GM12878 (cell line): Measurements from ENCODE around the gene LYPD6. TPM values are rescaled to one million over a fixed set of nuclear protein-coding genes. Genes with fewer than 3 reads are reported as not detected.

Experiments used
- ATAC-seq: fragments of 200-7000 bp; cut with Tn5 transposase; 3 replicates; pipeline ENCODE4 v1.9.1; 2020; ENCODE audit warnings: mild to moderate bottlenecking, moderate library complexity
- BruUV-seq: library from RNA; stranded (reverse); fragments of 400-500 nt; replicated peaks from 2 replicates; lab custom pipeline; 2021; lab: Mats Ljungman, UMichigan
- CTCF ChIA-PET: fragments of 300-600 bp; sonication (Branson Sonifier 250); formaldehyde crosslinking; extraction: SDS; loops from one replicate; lab custom pipeline; 2021; ENCODE audit warnings: inconsistent platforms; lab: Yijun Ruan, JAX
- POLR2A ChIA-PET: fragments of 350-600 bp; formaldehyde crosslinking; extraction: SDS; loops from one replicate; lab custom pipeline; 2021; ENCODE audit warnings: inconsistent platforms; lab: Charles Lee
- RAD21 ChIA-PET: fragments of 300-600 bp; sonication (Branson Sonifier 250); formaldehyde crosslinking; loops from one replicate; lab custom pipeline; 2023; ENCODE audit warnings: antibody characterized with exemption; ENCODE audit not compliant: unreplicated experiment; lab: Charles Lee
- SMC1A ChIA-PET: fragments of 300-600 bp; sonication (Branson Sonifier 250); formaldehyde crosslinking; loops from one replicate; lab custom pipeline; 2023; ENCODE audit not compliant: unreplicated experiment, uncharacterized antibody; lab: Charles Lee
- DNase-seq: peaks from one replicate; pipeline ENCODE4 v3.0.0-alpha.2; 2011; ENCODE audit warnings: low read depth, low spot score
- FAIRE-seq: peaks from 3 replicates; lab custom pipeline; 2011; peaks lifted over from hg19 to GRCh38; lab: Jason Lieb, UNC
- H2AFZ ChIP-seq: 2 replicates; pipeline ENCODE4 v1.6.0; 2011; ENCODE audit warnings: low read depth, low read length, control low read depth; ENCODE audit not compliant: control insufficient read depth
- H3K27ac ChIP-seq: 2 replicates; pipeline ENCODE4 v1.5.1; 2011; ENCODE audit warnings: control low read depth; ENCODE audit not compliant: control insufficient read depth, insufficient read depth
- H3K27me3 ChIP-seq, 2 experiments: replicated peaks in 1 of 2; 2 replicates each; pipeline versions ENCODE4 v1.6.0 to v1.6.1; 2011; ENCODE audit warnings: low read length in 1 of 2; ENCODE audit not compliant: control insufficient read depth in 2 of 2, insufficient read depth in 2 of 2
- H3K36me3 ChIP-seq, 2 experiments: 2 replicates each; pipeline ENCODE4 v1.5.1; 2011; ENCODE audit warnings: low read length in 1 of 2; ENCODE audit not compliant: control insufficient read depth in 2 of 2, insufficient read depth in 2 of 2
- H3K4me1 ChIP-seq: 2 replicates; pipeline ENCODE4 v1.6.1; 2011; ENCODE audit warnings: mild to moderate bottlenecking, low read length, moderate library complexity, mixed read lengths; ENCODE audit not compliant: control insufficient read depth, insufficient read depth
- H3K4me2 ChIP-seq: 2 replicates; pipeline ENCODE4 v1.6.0; 2011; ENCODE audit warnings: control low read depth; ENCODE audit not compliant: control insufficient read depth, insufficient read depth
- H3K4me3 ChIP-seq: fragments of 200-600 bp; sonication (generic); 2 replicates; pipeline ENCODE4 v1.5.1; 2016
- H3K79me2 ChIP-seq: 2 replicates; pipeline ENCODE4 v1.6.0; 2011; ENCODE audit warnings: low read length; ENCODE audit not compliant: control insufficient read depth, insufficient read depth
- H3K9ac ChIP-seq: 2 replicates; pipeline ENCODE4 v1.8.0; 2011; ENCODE audit warnings: low read length, control low read depth, mixed read lengths; ENCODE audit not compliant: control insufficient read depth, insufficient read depth
- H3K9me3 ChIP-seq: replicated peaks from 3 replicates; pipeline ENCODE4 v1.5.1; 2011; ENCODE audit warnings: mild to moderate bottlenecking, low read length; ENCODE audit not compliant: control insufficient read depth, insufficient read depth
- H4K20me1 ChIP-seq: 2 replicates; pipeline ENCODE4 v1.6.0; 2011; ENCODE audit not compliant: control insufficient read depth, insufficient read depth
- BRCA1 ChIP-seq: IDR thresholded peaks from 2 replicates; pipeline ENCODE4 v1.6.1; 2011; ENCODE audit warnings: low read depth, low read length, improper control_type of control experiment
- HDAC2 ChIP-seq: fragments of 200-600 bp; sonication (generic); IDR thresholded peaks from 2 replicates; pipeline ENCODE4 v1.6.1; 2017
- IKZF1 ChIP-seq: fragments of 450-650 bp; conservative IDR thresholded peaks from 2 replicates; pipeline ENCODE4 v1.6.1; 2017; ENCODE audit warnings: antibody characterized with exemption, mild to moderate bottlenecking
- MYB ChIP-seq: fragments of 150-350 bp; IDR thresholded peaks from 2 replicates; pipeline ENCODE4 v1.6.1; 2014; ENCODE audit warnings: mild to moderate bottlenecking, low read depth, low read length, borderline replicate concordance
- RBBP5 ChIP-seq: fragments of 200-600 bp; sonication (generic); conservative IDR thresholded peaks from 2 replicates; pipeline ENCODE4 v1.6.1; 2016
- SIX5 ChIP-seq: IDR thresholded peaks from 2 replicates; pipeline ENCODE4 v1.6.1; 2011; ENCODE audit warnings: mild to moderate bottlenecking, low read depth, low read length, moderate library complexity; ENCODE audit not compliant: severe bottlenecking
- TCF12 ChIP-seq: IDR thresholded peaks from 2 replicates; pipeline ENCODE4 v1.6.1; 2011; ENCODE audit warnings: low read depth, mild to moderate bottlenecking, low read length
- WGBS: methylation state at CpG from one replicate; pipeline ENCODE4 v1.1.6; 2016; ENCODE audit warnings: low lambda C conversion rate; ENCODE audit not compliant: insufficient replicate concordance, insufficient coverage; ENCODE audit errors: missing lambda C conversion rate; 5-methylcytosine and 5-hydroxymethylcytosine counted together
- in situ Hi-C: fragments of 300-500 bp; cut with MboI; formaldehyde crosslinking; loops from 9 replicates; pipeline ENCODE4 v1.14.3; 2018; ENCODE audit warnings: mixed read lengths
- intact Hi-C: fragments of 100-400 bp; cut with micrococcal nuclease; formaldehyde crosslinking; loops from one replicate; pipeline ENCODE4 v1.14.2; 2022; ENCODE audit not compliant: unreplicated experiment
- polyA plus RNA-seq, 11 experiments: library from polyadenylated mRNA; depleted of rRNA in 4 of 11; unstranded in 6 of 11; stranded (reverse) in 5 of 11; fragments of >200 nt; fragmentation: Nextera tagmentation in 4 of 11; fragmentation: Illumina TruSeq in 1 of 11; extraction: Ambion mirVana in 4 of 11; extraction: Trizol in 1 of 11; gene quantifications; 1 replicate in 1 of 11; 2 replicates in 10 of 11; pipeline versions ENCODE4 v1.2.1 to v1.2.3, GENCODE V29; 2011 to 2016; ENCODE audit warnings: inconsistent platforms in 2 of 11, missing spikeins in 2 of 11, low read depth in 1 of 11
- total RNA-seq, 4 experiments: library from RNA; depleted of rRNA in 3 of 4; stranded (reverse); fragments of >200 nt in 3 of 4; fragmentation: Illumina TruSeq in 1 of 4; extraction: Trizol in 1 of 4; gene quantifications; 2 replicates each; pipeline versions ENCODE4 v1.2.1 to v1.2.3, GENCODE V29; 2013 to 2021
- TF ChIP-seq, protein P1 (sequence below): fragments of 150-350 bp; IDR thresholded peaks from 2 replicates; pipeline ENCODE4 v1.6.1; 2014; ENCODE audit warnings: mild to moderate bottlenecking, low read depth, low read length
- TF ChIP-seq, protein P2 (sequence below): fragments of 450-650 bp; IDR thresholded peaks from 2 replicates; pipeline ENCODE4 v1.6.1; 2018; ENCODE audit warnings: mild to moderate bottlenecking, low read depth, moderate library complexity; ENCODE audit not compliant: partially characterized antibody

The LYPD6 gene
- total and polyA plus RNA-seq, 10 of the 15 experiments (the other 5 are each of a cell fraction or from before 2014, with no cell fraction given): not detected

DNA sequence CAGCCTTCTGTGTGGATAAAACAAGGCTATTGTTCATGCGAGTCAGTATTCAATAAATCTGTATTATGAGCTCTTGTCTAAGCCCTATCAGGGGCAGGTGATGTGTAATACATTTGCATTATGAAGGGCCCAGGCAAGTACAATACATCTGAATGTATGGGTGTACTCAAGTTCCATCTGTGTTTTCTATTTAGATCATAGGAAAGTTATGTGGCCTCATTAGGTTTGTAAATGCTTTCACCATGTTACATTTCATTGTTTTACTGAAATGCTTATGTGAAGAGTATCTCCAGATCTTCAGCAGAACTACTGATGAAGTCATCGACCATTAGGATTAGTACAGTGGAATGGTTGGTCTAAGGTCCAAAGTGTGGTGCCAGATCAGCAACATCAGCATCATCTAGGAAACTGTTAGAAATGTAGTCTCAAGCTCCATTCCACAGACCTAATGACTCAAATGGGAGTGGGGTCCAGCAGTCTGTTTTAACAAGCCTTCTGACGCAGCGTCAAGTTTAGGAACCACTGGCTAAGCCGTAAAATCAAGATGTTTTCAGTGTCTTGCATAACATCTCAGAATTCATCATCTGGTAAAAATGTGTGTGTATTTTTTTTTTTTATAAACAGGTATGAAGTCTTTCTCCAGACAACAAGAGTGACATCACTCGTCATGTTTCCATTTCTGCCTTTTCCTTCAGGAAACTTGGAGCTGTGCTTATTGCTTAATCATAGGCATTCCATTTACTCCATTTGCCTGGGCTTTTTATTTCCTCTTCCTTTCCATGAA, 80.5 kb downstream of the LYPD6 start:
- H3K9ac ChIP-seq: no peak overlapping the region
- FAIRE-seq (no peak), ATAC-seq (no peak), DNase-seq (no peak)
- WGBS: 47% methylated on average over 6 of the region's 6 CpGs
- no peak overlapping the region for H3K4me2 ChIP-seq
- H3K4me1 ChIP-seq: no peaks in the 10 kb centered on the region
- no peaks in the 10 kb centered on the region for H3K79me2 ChIP-seq
- in situ Hi-C loops (no loop called here), intact Hi-C loops (no loop called here)
- TF ChIP-seq IKZF1 (no peak), SIX5 (no peak)
- TF ChIP-seq, protein P1, sequence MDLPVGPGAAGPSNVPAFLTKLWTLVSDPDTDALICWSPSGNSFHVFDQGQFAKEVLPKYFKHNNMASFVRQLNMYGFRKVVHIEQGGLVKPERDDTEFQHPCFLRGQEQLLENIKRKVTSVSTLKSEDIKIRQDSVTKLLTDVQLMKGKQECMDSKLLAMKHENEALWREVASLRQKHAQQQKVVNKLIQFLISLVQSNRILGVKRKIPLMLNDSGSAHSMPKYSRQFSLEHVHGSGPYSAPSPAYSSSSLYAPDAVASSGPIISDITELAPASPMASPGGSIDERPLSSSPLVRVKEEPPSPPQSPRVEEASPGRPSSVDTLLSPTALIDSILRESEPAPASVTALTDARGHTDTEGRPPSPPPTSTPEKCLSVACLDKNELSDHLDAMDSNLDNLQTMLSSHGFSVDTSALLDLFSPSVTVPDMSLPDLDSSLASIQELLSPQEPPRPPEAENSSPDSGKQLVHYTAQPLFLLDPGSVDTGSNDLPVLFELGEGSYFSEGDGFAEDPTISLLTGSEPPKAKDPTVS: no peak
- H3K27ac ChIP-seq: no peak overlapping the region
- H3K9me3 ChIP-seq: no peaks in the 10 kb centered on the region
- H3K4me3 ChIP-seq: no peak overlapping the region
- BruUV-seq: no TSS peak
- H3K27me3 ChIP-seq: no peaks in the 10 kb centered on the region
- CTCF ChIA-PET: no interaction called here
- no peaks in the 10 kb centered on the region for H4K20me1 ChIP-seq
- POLR2A ChIA-PET: no interaction called here
- no peaks in the 10 kb centered on the region for H3K36me3 ChIP-seq
- H2AFZ ChIP-seq: no peak overlapping the region
- RAD21 ChIA-PET: no interaction called here
- SMC1A ChIA-PET: no interaction called here

DNA sequence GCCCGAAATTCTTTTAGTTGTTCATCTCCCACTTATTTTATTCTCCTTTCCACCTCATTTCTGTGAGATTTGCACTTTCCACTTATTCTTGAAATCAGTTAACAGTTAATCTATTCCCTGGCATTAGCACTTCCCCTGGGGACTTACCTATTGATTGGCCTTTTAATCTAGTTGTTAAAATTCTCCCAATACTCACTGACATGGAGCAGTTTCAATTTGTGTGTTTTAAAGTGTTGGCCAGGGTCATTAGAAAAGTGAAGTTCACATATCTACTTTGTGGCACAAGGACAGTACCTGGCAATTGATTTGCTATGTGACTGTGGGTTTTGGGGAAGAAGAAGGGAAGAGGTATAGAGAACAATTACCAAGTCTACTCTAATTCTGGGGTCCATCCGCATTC, 83.1 kb downstream of the LYPD6 start:
- RAD21 ChIA-PET: no interaction called here
- DNase-seq (no peak), ATAC-seq (no peak), FAIRE-seq (no peak)
- WGBS: 63% methylated on average over 2 of the region's 2 CpGs
- Histone ChIP-seq H3K36me3 (no peaks in the 10 kb centered on the region), H3K4me3 (no peak overlapping the region), H4K20me1 (no peaks in the 10 kb centered on the region), H3K4me2 (no peak overlapping the region), H3K9me3 (no peaks in the 10 kb centered on the region), H3K79me2 (no peaks in the 10 kb centered on the region), H3K27me3 (no peaks in the 10 kb centered on the region), H3K9ac (no peak overlapping the region), H3K4me1 (no peaks in the 10 kb centered on the region), H2AFZ (no peak overlapping the region), H3K27ac (no peak overlapping the region)
- in situ Hi-C loops: no loop called here
- CTCF ChIA-PET: no interaction called here
- POLR2A ChIA-PET: no interaction called here
- intact Hi-C loops: no loop called here
- BruUV-seq: no TSS peak
- SMC1A ChIA-PET: no interaction called here
- no peak for TF ChIP-seq MYB
- no peak for TF ChIP-seq TCF12
- TF ChIP-seq RBBP5: no peak
- TF ChIP-seq HDAC2: no peak
- TF ChIP-seq, protein P2, sequence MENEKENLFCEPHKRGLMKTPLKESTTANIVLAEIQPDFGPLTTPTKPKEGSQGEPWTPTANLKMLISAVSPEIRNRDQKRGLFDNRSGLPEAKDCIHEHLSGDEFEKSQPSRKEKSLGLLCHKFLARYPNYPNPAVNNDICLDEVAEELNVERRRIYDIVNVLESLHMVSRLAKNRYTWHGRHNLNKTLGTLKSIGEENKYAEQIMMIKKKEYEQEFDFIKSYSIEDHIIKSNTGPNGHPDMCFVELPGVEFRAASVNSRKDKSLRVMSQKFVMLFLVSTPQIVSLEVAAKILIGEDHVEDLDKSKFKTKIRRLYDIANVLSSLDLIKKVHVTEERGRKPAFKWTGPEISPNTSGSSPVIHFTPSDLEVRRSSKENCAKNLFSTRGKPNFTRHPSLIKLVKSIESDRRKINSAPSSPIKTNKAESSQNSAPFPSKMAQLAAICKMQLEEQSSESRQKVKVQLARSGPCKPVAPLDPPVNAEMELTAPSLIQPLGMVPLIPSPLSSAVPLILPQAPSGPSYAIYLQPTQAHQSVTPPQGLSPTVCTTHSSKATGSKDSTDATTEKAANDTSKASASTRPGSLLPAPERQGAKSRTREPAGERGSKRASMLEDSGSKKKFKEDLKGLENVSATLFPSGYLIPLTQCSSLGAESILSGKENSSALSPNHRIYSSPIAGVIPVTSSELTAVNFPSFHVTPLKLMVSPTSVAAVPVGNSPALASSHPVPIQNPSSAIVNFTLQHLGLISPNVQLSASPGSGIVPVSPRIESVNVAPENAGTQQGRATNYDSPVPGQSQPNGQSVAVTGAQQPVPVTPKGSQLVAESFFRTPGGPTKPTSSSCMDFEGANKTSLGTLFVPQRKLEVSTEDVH: no peak
- no peak for TF ChIP-seq BRCA1
